Thyroid gland (tissue), 4 donors: Measurements from ENCODE around the gene NSMCE1.

Experiments used
- CTCF ChIP-seq, 6 experiments: fragments of 200-600 bp in 3 of 6; fragments of 450-650 bp in 3 of 6; sonication (generic) in 3 of 6; IDR thresholded peaks; one replicate each; pipeline ENCODE4 v1.5.1; 2016 to 2019; ENCODE audit warnings: antibody characterized with exemption in 6 of 6, mild to moderate bottlenecking in 2 of 6, inconsistent platforms in 1 of 6, moderate library complexity in 1 of 6
- POLR2A ChIP-seq, 2 donors: fragments of 450-650 bp; IDR thresholded peaks; one replicate each; pipeline ENCODE4 v1.6.1; 2017; ENCODE audit warnings: antibody characterized with exemption in 2 of 2, mild to moderate bottlenecking in 2 of 2, moderate library complexity in 1 of 2

GRCh38 chr16:27317320-27317719 is 48.7 kb upstream of the NSMCE1 start:
- TF ChIP-seq CTCF (IDR thresholded peaks at IDR 0.05) (no peak), POLR2A (IDR thresholded peaks at IDR 0.05) (no peak)
